ENCODE measurements around the gene CLIP4.

Gene CLIP4

GRCh38 chr2:29209551-29209950, 94.3 kb downstream of the CLIP4 start:
- Histone ChIP-seq H3K4me3 (ENCODE audit: low read length) (no peak overlapping the region), H3K27me3 (ENCODE audit: control insufficient read depth, insufficient read depth, low read length) (no peaks in the 10 kb centered on the region), H3K27ac (ENCODE audit: low read depth, low read length) (no peak overlapping the region), H3K36me3 (ENCODE audit: control insufficient read depth, insufficient read depth, low read length) (no peaks in the 10 kb centered on the region), H3K9ac (ENCODE audit: low read length) (no peak overlapping the region), H3K4me1 (ENCODE audit: control insufficient read depth, insufficient read depth, low read length) (no peaks in the 10 kb centered on the region)

GRCh38 chr2:29212009-29212408, 96.8 kb downstream of the CLIP4 start:
- no peaks in the 10 kb centered on the region for H3K36me3 ChIP-seq (ENCODE audit: control insufficient read depth, insufficient read depth, low read length)
- no peak overlapping the region for H3K9ac ChIP-seq (ENCODE audit: low read length)
- no peaks in the 10 kb centered on the region for H3K27me3 ChIP-seq (ENCODE audit: control insufficient read depth, insufficient read depth, low read length)
- H3K4me3 ChIP-seq (ENCODE audit: low read length), result no peak overlapping the region
- no peak overlapping the region for H3K27ac ChIP-seq (ENCODE audit: low read depth, low read length)
- no peaks in the 10 kb centered on the region for H3K4me1 ChIP-seq (ENCODE audit: control insufficient read depth, insufficient read depth, low read length)

GRCh38 chr2:29213888-29214291, 98.7 kb downstream of the CLIP4 start:
- no peaks in the 10 kb centered on the region for H3K4me1 ChIP-seq (ENCODE audit: control insufficient read depth, insufficient read depth, low read length)
- H3K27ac ChIP-seq (ENCODE audit: low read depth, low read length), result no peak overlapping the region
- no peaks in the 10 kb centered on the region for H3K36me3 ChIP-seq (ENCODE audit: control insufficient read depth, insufficient read depth, low read length)
- no peak overlapping the region for H3K4me3 ChIP-seq (ENCODE audit: low read length)
- no peaks in the 10 kb centered on the region for H3K27me3 ChIP-seq (ENCODE audit: control insufficient read depth, insufficient read depth, low read length)
- no peak overlapping the region for H3K9ac ChIP-seq (ENCODE audit: low read length)

- Histone ChIP-seq H3K27ac (ENCODE audit: low read depth, low read length) (no peak overlapping the region), H3K9ac (ENCODE audit: low read length) (no peak overlapping the region), H3K4me3 (ENCODE audit: low read length) (no peak overlapping the region), H3K27me3 (ENCODE audit: control insufficient read depth, insufficient read depth, low read length) (no peaks in the 10 kb centered on the region), H3K36me3 (ENCODE audit: control insufficient read depth, insufficient read depth, low read length) (no peaks in the 10 kb centered on the region), H3K4me1 (ENCODE audit: control insufficient read depth, insufficient read depth, low read length) (no peaks in the 10 kb centered on the region)
These were observed 99.9 kb downstream of the CLIP4 start for GRCh38 chr2:29215073-29215472.

GRCh38 chr2:29215739-29216608, 100.8 kb downstream of the CLIP4 start:
- Histone ChIP-seq H3K27me3 (ENCODE audit: control insufficient read depth, insufficient read depth, low read length) (no peaks in the 10 kb centered on the region), H3K4me1 (ENCODE audit: control insufficient read depth, insufficient read depth, low read length) (no peaks in the 10 kb centered on the region), H3K36me3 (ENCODE audit: control insufficient read depth, insufficient read depth, low read length) (no peaks in the 10 kb centered on the region)

GRCh38 chr2:29216609-29216909, 101.3 kb downstream of the CLIP4 start:
- no peaks in the 10 kb centered on the region for H3K36me3 ChIP-seq (ENCODE audit: control insufficient read depth, insufficient read depth, low read length)
- H3K27me3 ChIP-seq (ENCODE audit: control insufficient read depth, insufficient read depth, low read length), result no peaks in the 10 kb centered on the region
- no peaks in the 10 kb centered on the region for H3K4me1 ChIP-seq (ENCODE audit: control insufficient read depth, insufficient read depth, low read length)
- H3K9ac ChIP-seq (ENCODE audit: low read length), result no peak overlapping the region
- H3K4me3 ChIP-seq (ENCODE audit: low read length), result no peak overlapping the region
- no peak overlapping the region for H3K27ac ChIP-seq (ENCODE audit: low read depth, low read length)

More at GRCh38 chr2:29215739-29216608, 100.8 kb downstream of the CLIP4 start:
- Histone ChIP-seq H3K9ac (ENCODE audit: low read length) (no peak overlapping the region), H3K27ac (ENCODE audit: low read depth, low read length) (no peak overlapping the region), H3K4me3 (ENCODE audit: low read length) (no peak overlapping the region)

GRCh38 chr2:29218071-29218470, 102.9 kb downstream of the CLIP4 start:
- Histone ChIP-seq H3K27ac (ENCODE audit: low read depth, low read length) (no peak overlapping the region), H3K9ac (ENCODE audit: low read length) (no peak overlapping the region), H3K4me1 (ENCODE audit: control insufficient read depth, insufficient read depth, low read length) (no peaks in the 10 kb centered on the region), H3K27me3 (ENCODE audit: control insufficient read depth, insufficient read depth, low read length) (no peaks in the 10 kb centered on the region), H3K4me3 (ENCODE audit: low read length) (no peak overlapping the region), H3K36me3 (ENCODE audit: control insufficient read depth, insufficient read depth, low read length) (no peaks in the 10 kb centered on the region)

- H3K27me3 ChIP-seq (ENCODE audit: control insufficient read depth, insufficient read depth, low read length), result no peaks in the 10 kb centered on the region
- no peak overlapping the region for H3K27ac ChIP-seq (ENCODE audit: low read depth, low read length)
- no peaks in the 10 kb centered on the region for H3K4me1 ChIP-seq (ENCODE audit: control insufficient read depth, insufficient read depth, low read length)
- no peak overlapping the region for H3K4me3 ChIP-seq (ENCODE audit: low read length)
- no peaks in the 10 kb centered on the region for H3K36me3 ChIP-seq (ENCODE audit: control insufficient read depth, insufficient read depth, low read length)
- H3K9ac ChIP-seq (ENCODE audit: low read length), result no peak overlapping the region
These were observed 103.4 kb downstream of the CLIP4 start for GRCh38 chr2:29218550-29219125.

GRCh38 chr2:29219374-29219773, 104.2 kb downstream of the CLIP4 start:
- Histone ChIP-seq H3K27me3 (ENCODE audit: control insufficient read depth, insufficient read depth, low read length) (no peaks in the 10 kb centered on the region), H3K9ac (ENCODE audit: low read length) (no peak overlapping the region), H3K36me3 (ENCODE audit: control insufficient read depth, insufficient read depth, low read length) (no peaks in the 10 kb centered on the region), H3K4me1 (ENCODE audit: control insufficient read depth, insufficient read depth, low read length) (no peaks in the 10 kb centered on the region), H3K27ac (ENCODE audit: low read depth, low read length) (no peak overlapping the region), H3K4me3 (ENCODE audit: low read length) (no peak overlapping the region)

- Histone ChIP-seq H3K4me3 (ENCODE audit: low read length) (no peak overlapping the region), H3K4me1 (ENCODE audit: control insufficient read depth, insufficient read depth, low read length) (no peaks in the 10 kb centered on the region), H3K9ac (ENCODE audit: low read length) (no peak overlapping the region), H3K36me3 (ENCODE audit: control insufficient read depth, insufficient read depth, low read length) (no peaks in the 10 kb centered on the region), H3K27me3 (ENCODE audit: control insufficient read depth, insufficient read depth, low read length) (no peaks in the 10 kb centered on the region), H3K27ac (ENCODE audit: low read depth, low read length) (no peak overlapping the region)
These were observed 105.5 kb downstream of the CLIP4 start for GRCh38 chr2:29220506-29221270.

- peaks cover under 1% of the 10 kb centered on the region for H3K27me3 ChIP-seq (ENCODE audit: control insufficient read depth, insufficient read depth, low read length)
These were observed 107.4 kb downstream of the CLIP4 start for GRCh38 chr2:29222381-29223179.

GRCh38 chr2:29223257-29223656, 108.0 kb downstream of the CLIP4 start:
- H3K27ac ChIP-seq (ENCODE audit: low read depth, low read length), result no peak overlapping the region
- H3K4me1 ChIP-seq (ENCODE audit: control insufficient read depth, insufficient read depth, low read length), result no peaks in the 10 kb centered on the region
- no peaks in the 10 kb centered on the region for H3K36me3 ChIP-seq (ENCODE audit: control insufficient read depth, insufficient read depth, low read length)
- H3K9ac ChIP-seq (ENCODE audit: low read length), result no peak overlapping the region
- no peak overlapping the region for H3K4me3 ChIP-seq (ENCODE audit: low read length)
- peaks cover 3% of the 10 kb centered on the region for H3K27me3 ChIP-seq (ENCODE audit: control insufficient read depth, insufficient read depth, low read length)

More at GRCh38 chr2:29222381-29223179, 107.4 kb downstream of the CLIP4 start:
- Histone ChIP-seq H3K36me3 (ENCODE audit: control insufficient read depth, insufficient read depth, low read length) (no peaks in the 10 kb centered on the region), H3K4me3 (ENCODE audit: low read length) (no peak overlapping the region), H3K27ac (ENCODE audit: low read depth, low read length) (no peak overlapping the region), H3K4me1 (ENCODE audit: control insufficient read depth, insufficient read depth, low read length) (no peaks in the 10 kb centered on the region), H3K9ac (ENCODE audit: low read length) (no peak overlapping the region)
